Measurements from ENCODE around the gene UNKL.

DNA sequence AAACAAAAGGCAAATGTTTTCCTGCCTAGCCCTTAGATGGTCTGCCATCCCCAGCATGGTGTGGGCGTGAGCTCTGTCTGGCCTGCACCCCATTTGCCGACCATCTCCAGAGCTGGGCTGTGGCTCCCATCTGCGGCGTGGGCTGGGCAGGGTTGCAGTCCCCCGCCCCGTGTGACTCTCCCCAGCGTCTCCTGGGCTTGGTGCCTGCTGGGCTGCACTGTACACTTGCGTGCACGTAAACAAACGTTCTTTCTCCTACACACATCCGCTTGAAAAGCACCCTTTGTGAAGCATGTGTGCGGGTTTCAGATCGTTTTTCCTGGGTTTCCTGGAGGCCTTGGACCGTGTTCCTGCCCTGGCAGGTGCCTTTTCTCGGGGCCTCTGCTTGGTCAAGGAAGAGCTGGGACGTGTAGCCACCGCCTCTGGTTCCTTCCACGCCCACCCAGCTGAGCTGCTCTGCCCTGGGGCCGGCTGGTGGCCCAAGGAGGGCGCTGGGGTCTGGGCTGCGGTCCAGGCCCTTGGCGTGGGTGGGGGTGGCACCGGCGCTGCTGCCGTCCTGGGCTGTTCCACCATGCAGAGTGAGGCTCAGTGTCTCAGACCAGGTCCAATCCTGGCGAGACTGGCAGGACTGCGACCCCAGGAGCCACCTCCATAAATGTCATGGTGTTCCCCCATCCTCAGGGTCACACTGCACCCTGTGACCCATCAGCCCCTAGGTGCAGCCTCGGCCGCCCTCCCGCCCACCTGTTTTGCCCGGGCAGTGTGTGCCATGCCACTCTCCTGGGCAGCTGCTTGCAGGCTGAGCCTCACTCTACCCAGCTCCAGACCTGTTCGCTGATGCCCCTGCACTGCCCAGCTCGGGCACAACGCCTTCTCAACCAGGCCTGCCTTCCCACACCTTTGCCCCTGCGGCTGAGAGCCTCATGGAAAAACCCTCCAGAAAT is 90.9 kb downstream of the UNKL start:
- TF ChIP-seq YY1 (IDR thresholded peaks at IDR 0.05; ENCODE audit: insufficient read depth, insufficient read length) (no peak), SUZ12 (IDR thresholded peaks at IDR 0.05; ENCODE audit: extremely low read depth, insufficient read depth, insufficient read length) (no peak), ZNF274 (IDR thresholded peaks at IDR 0.05; ENCODE audit: low read depth, low read length) (no peak)
